ENCODE results near the gene SORCS2.

DNA sequence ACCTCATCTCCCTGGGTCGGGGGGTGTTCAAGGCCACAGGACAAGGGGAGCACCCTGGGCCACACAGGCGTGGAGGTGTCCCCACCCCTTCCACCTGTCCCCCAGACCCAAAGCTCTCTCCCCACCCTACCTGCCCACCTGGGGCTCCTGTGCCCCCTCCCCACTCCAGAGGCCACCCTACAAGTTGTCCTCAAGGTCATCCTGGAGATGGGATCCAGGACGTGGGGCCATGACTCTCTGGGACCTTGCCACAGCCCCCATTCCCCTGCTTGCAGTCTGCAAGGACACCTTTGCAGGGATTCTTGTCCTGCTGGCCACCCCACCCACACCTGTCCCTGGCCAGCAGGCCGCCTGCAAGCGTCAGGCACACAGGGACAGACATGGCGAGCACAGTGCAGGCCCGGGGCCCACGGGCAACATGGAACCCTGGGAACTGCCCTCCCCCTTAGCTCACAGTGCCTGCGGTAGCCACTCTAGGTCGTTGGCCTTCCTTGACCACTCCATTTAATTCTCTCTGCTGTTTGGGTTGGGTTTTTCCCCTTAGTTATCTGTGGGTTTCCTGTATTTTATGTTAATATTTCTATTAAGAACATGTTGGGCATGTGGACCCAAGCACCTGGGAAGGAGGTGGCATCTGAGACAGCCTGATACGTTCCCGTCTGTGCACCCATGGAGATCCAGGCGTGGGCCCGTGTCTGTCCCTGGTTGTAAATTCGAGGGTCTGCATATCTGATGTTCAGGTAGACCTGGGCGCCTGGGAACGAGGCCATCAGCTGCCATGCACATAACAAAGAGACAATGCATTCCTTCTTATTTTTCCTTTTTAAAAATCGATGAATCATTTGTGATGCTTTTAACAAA is 549.8 kb downstream of the SORCS2 start:
- no peak for TF ChIP-seq EZH2 (IDR thresholded peaks at IDR 0.05; ENCODE audit: insufficient read depth, low read length)
- TF ChIP-seq, protein P1, sequence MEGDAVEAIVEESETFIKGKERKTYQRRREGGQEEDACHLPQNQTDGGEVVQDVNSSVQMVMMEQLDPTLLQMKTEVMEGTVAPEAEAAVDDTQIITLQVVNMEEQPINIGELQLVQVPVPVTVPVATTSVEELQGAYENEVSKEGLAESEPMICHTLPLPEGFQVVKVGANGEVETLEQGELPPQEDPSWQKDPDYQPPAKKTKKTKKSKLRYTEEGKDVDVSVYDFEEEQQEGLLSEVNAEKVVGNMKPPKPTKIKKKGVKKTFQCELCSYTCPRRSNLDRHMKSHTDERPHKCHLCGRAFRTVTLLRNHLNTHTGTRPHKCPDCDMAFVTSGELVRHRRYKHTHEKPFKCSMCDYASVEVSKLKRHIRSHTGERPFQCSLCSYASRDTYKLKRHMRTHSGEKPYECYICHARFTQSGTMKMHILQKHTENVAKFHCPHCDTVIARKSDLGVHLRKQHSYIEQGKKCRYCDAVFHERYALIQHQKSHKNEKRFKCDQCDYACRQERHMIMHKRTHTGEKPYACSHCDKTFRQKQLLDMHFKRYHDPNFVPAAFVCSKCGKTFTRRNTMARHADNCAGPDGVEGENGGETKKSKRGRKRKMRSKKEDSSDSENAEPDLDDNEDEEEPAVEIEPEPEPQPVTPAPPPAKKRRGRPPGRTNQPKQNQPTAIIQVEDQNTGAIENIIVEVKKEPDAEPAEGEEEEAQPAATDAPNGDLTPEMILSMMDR (IDR thresholded peaks at IDR 0.05; ENCODE audit: insufficient read depth, low read depth, low read length): no peak

All from astrocyte (in vitro differentiated cells and primary cell).